ENCODE data around the gene ECSCR. TPM values are rescaled to one million over a fixed set of nuclear protein-coding genes. Genes with fewer than 3 reads are reported as not detected.

The ECSCR gene
- total and polyA plus RNA-seq, 5 donors from 2014 or later = 0.23 to 1.6 (median 0.78) TPM; not detected in 1

DNA sequence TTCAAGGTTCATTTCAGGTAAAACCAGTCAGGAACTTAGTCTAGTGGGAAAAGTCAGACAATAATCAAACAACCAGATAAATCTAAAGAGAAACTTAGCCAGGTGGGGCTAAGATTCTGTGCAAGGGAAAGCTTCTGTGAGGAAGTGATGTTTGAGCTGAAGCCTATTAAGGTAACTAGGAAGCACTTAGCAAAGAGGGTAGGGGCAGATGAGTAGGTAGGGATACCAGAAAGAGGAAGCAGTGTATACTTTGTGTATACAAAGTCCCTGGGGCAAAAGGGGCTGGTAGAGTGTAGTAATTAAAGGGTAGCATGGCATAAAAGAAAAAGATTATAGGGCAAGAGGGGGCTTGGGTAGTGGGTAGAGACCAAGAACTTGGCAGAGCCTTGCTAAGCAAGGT is 55.0 kb downstream of the ECSCR start:
- H3K4me1 Mint-ChIP-seq = peaks cover 16 to 31% (median 25%) of the 10 kb centered on the region in 4 donors
- no peak overlapping the region for H3K4me3 ChIP-seq (ENCODE audit: low read depth, low read length)
- peaks cover 17% of the 10 kb centered on the region for H3K4me1 ChIP-seq (ENCODE audit: control insufficient read depth, insufficient read depth, low read length, poor library complexity, severe bottlenecking)
- peak overlapping the region in 1 of 4 donors; percentile 43 for H3K4me3 Mint-ChIP-seq
- DNase-seq = no peak
- no peak for ATAC-seq (ENCODE audit: low read depth in 2 of 2)
- peak overlapping the region in 1 of 3 donors; percentile 64 for H3K27ac Mint-ChIP-seq
- no peaks in the 10 kb centered on the region for H3K9me3 Mint-ChIP-seq
- H3K27me3 Mint-ChIP-seq = no peaks in the 10 kb centered on the region
- H3K27me3 ChIP-seq (ENCODE audit: control insufficient read depth, insufficient read depth, low read length) = no peaks in the 10 kb centered on the region
- no peaks in the 10 kb centered on the region for H3K36me3 ChIP-seq (ENCODE audit: control insufficient read depth, insufficient read depth, low read length)
- no peaks in the 10 kb centered on the region for H3K9me3 ChIP-seq (ENCODE audit: control insufficient read depth in 2 of 2, low read length in 2 of 2)
- H3K36me3 Mint-ChIP-seq = peaks cover 5% of the 10 kb centered on the region
- no peak overlapping the region for H3K27ac ChIP-seq (ENCODE audit: insufficient read depth, low read length, poor library complexity, severe bottlenecking)

DNA sequence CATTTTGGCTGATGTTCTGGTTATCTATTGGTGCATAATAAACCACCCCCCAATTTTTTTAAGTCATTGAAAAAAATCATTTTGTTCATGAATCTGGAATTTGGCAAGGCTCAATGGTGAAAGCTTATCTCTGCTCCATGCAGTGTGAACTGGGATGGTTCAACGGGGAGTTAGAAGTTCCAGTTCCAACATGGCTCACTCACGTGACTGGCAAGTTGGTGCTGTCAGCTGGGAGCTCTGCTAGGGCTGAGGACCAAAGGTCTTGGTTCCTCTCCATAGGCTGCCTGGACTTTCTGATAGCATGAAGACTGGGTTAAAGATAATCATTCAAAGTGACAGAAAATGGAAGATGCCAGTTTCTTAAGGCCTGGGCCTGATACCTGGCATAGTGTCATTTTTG is 55.6 kb downstream of the ECSCR start:
- H3K9me3 Mint-ChIP-seq = no peaks in the 10 kb centered on the region
- DNase-seq (no peak), ATAC-seq (ENCODE audit: low read depth in 2 of 2) (no peak)
- H3K27ac Mint-ChIP-seq = peak overlapping the region in 1 of 3 donors; percentile 0
- Histone ChIP-seq H3K4me1 (ENCODE audit: control insufficient read depth, insufficient read depth, low read length, poor library complexity, severe bottlenecking) (peaks cover 17% of the 10 kb centered on the region), H3K27me3 (ENCODE audit: control insufficient read depth, insufficient read depth, low read length) (no peaks in the 10 kb centered on the region), H3K36me3 (ENCODE audit: control insufficient read depth, insufficient read depth, low read length) (no peaks in the 10 kb centered on the region), H3K27ac (ENCODE audit: insufficient read depth, low read length, poor library complexity, severe bottlenecking) (no peak overlapping the region), H3K4me3 (ENCODE audit: low read depth, low read length) (no peak overlapping the region), H3K9me3 (ENCODE audit: control insufficient read depth in 2 of 2, low read length in 2 of 2) (no peaks in the 10 kb centered on the region)
- peaks cover 16 to 34% (median 25%) of the 10 kb centered on the region in 4 donors for H3K4me1 Mint-ChIP-seq
- no peak overlapping the region for H3K4me3 Mint-ChIP-seq
- no peaks in the 10 kb centered on the region for H3K27me3 Mint-ChIP-seq
- H3K36me3 Mint-ChIP-seq = peaks cover 5% of the 10 kb centered on the region

DNA sequence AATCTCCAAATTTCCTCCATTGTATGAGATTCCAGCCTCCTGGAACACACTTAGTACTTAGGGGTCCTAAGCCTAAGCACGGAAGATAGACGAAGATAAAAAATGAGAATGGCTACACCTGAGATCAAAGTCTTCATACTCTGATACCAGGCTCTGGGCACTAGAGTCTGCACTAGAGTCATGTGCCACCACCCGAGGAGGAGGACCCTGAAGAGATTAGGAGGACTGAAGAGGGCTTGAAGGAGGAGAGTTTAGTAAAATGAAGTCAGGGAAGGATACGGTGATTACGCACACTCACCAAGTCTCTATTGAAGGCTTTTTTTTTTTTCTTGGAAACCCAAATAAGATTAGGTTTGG is 58.1 kb downstream of the ECSCR start:
- no peaks in the 10 kb centered on the region for H3K36me3 ChIP-seq (ENCODE audit: control insufficient read depth, insufficient read depth, low read length)
- peaks cover 17% of the 10 kb centered on the region for H3K4me1 ChIP-seq (ENCODE audit: control insufficient read depth, insufficient read depth, low read length, poor library complexity, severe bottlenecking)
- H3K4me3 Mint-ChIP-seq = peak overlapping the region; percentile 90 to 99 (median 95)
- H3K27me3 Mint-ChIP-seq = no peaks in the 10 kb centered on the region
- ATAC-seq (ENCODE audit: low read depth in 2 of 2) (no peak), DNase-seq (no peak)
- H3K27me3 ChIP-seq (ENCODE audit: control insufficient read depth, insufficient read depth, low read length) = no peaks in the 10 kb centered on the region
- H3K4me1 Mint-ChIP-seq = peaks cover 16 to 34% (median 25%) of the 10 kb centered on the region in 4 donors
- peak overlapping the region; percentile 73 for H3K4me3 ChIP-seq (ENCODE audit: low read depth, low read length)
- peaks cover under 1% of the 10 kb centered on the region for H3K36me3 Mint-ChIP-seq
- H3K9me3 Mint-ChIP-seq = no peaks in the 10 kb centered on the region
- peak overlapping the region; percentile 94 for H3K27ac ChIP-seq (ENCODE audit: insufficient read depth, low read length, poor library complexity, severe bottlenecking)
- peak overlapping the region; percentile 99 to 100 (median 99) for H3K27ac Mint-ChIP-seq
- H3K9me3 ChIP-seq (ENCODE audit: control insufficient read depth in 2 of 2, low read length in 2 of 2) = no peaks in the 10 kb centered on the region

DNA sequence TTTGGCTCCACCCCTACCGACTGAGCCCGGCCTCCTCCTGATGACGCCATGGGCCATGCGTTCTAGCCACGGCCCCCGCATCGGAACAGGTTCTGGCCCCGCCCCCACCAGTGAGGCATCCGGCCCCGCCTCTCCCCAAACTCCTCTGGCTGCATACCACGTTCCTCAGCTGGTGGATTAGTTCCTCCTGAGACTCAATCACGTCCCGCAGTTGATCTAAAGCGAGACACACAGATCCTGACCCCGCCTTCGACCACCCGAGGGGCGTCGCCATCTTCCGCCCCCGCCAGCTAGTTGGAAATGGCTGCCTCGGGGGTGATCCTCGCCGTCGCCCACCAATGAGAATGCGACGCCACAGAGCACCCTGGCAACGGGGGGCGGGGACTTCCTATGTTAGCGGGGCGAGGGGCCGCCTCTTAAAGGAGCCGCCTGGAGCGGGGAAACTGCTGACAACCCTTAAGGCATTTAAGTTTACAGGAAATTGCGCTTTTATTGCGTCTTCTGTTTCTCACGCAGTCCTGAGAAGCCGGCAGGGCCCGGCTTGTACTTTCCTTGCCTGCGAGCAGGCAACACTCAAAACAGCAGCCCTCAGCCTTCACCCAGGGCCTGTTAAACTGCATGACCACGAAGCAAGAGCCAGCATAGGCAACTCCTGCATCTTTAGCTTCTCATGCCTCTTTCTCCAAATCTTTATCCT is 58.6 kb downstream of the ECSCR start, which contains the start of gene SPATA24:
Gene SPATA24 (minus strand): TSS at position 303 of the 697 bp plus-strand sequence. CDS start 29 bp downstream, at position 274.
- Mint-ChIP-seq H3K27me3 (no peaks in the 10 kb centered on the region), H3K4me3 (peak within 1 kb of the TSS; percentile 90 to 99 (median 95)), H3K27ac (peak within 1 kb of the TSS; percentile 99 to 100 (median 99)), H3K4me1 (peaks cover 16 to 34% (median 26%) of the 10 kb centered on the region in 4 donors), H3K36me3 (no peaks in the 10 kb centered on the region), H3K9me3 (no peaks in the 10 kb centered on the region)
- Histone ChIP-seq H3K27ac (ENCODE audit: insufficient read depth, low read length, poor library complexity, severe bottlenecking) (peak within 1 kb of the TSS; percentile 94), H3K9me3 (ENCODE audit: control insufficient read depth in 2 of 2, low read length in 2 of 2) (no peaks in the 10 kb centered on the region), H3K36me3 (ENCODE audit: control insufficient read depth, insufficient read depth, low read length) (no peaks in the 10 kb centered on the region), H3K4me1 (ENCODE audit: control insufficient read depth, insufficient read depth, low read length, poor library complexity, severe bottlenecking) (peaks cover 17% of the 10 kb centered on the region), H3K27me3 (ENCODE audit: control insufficient read depth, insufficient read depth, low read length) (no peaks in the 10 kb centered on the region), H3K4me3 (ENCODE audit: low read depth, low read length) (peak within 1 kb of the TSS; percentile 81)
- ATAC-seq (ENCODE audit: low read depth in 2 of 2) (peak; percentile 92 to 93), DNase-seq (peak; percentile 96 to 100 (median 98))

DNA sequence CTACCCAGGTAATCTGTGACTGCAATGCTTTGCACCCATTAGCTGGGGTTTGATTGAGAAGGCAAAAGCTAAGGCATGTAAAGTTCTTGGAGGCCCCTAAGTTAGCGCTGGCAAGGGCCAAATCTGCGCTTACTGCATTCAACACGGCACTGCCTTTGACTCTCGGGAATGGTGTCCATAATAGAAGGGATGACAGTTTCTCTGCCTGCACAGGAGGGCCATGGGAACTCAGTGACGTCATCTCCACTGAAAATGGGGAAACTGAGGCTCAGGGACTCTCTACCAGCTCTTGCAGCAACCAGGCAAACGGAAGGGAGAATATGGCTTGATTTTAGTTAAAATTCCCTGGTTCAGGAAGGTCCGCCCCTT is 59.1 kb downstream of the ECSCR start:
- ATAC-seq (ENCODE audit: low read depth in 2 of 2) (no peak), DNase-seq (no peak)
- Histone ChIP-seq H3K4me3 (ENCODE audit: low read depth, low read length) (peak overlapping the region; percentile 81), H3K27me3 (ENCODE audit: control insufficient read depth, insufficient read depth, low read length) (no peaks in the 10 kb centered on the region), H3K36me3 (ENCODE audit: control insufficient read depth, insufficient read depth, low read length) (no peaks in the 10 kb centered on the region), H3K9me3 (ENCODE audit: control insufficient read depth in 2 of 2, low read length in 2 of 2) (no peaks in the 10 kb centered on the region), H3K4me1 (ENCODE audit: control insufficient read depth, insufficient read depth, low read length, poor library complexity, severe bottlenecking) (peaks cover 17% of the 10 kb centered on the region), H3K27ac (ENCODE audit: insufficient read depth, low read length, poor library complexity, severe bottlenecking) (peak overlapping the region; percentile 94)
- H3K9me3 Mint-ChIP-seq = no peaks in the 10 kb centered on the region
- H3K4me1 Mint-ChIP-seq = peaks cover 16 to 34% (median 26%) of the 10 kb centered on the region in 4 donors
- H3K27me3 Mint-ChIP-seq = no peaks in the 10 kb centered on the region
- peak overlapping the region; percentile 90 to 99 (median 95) for H3K4me3 Mint-ChIP-seq
- H3K36me3 Mint-ChIP-seq = no peaks in the 10 kb centered on the region
- peak overlapping the region; percentile 99 to 100 (median 99) for H3K27ac Mint-ChIP-seq

DNA sequence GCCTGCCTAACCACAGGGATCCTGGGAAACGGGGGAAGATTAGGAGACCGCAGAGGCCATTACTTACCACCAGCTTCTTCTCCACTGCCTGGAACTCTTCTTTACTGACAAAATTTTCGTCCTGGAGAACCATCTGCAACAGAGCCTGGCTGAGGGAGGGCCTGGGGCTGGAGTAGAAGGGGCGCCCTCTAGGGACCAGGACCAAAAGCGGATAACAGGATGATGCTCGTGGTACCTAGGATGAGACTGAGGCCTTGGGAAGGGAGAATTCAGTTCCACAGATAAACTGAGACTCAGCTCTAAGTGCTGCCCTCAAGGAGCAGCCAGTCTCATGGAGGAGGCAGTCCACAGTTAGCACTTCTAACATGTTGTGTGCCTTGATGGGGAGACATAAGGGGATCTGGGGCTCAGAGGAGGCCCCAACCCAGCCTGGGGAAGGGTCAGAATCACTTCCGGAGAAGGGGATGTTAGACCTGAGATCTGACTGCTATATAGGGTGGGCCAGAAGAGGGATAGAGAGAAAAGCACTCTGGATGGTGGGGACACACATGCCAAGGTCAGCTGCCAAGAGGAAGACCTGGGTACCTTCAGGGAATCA is 59.9 kb downstream of the ECSCR start:
- H3K4me1 ChIP-seq (ENCODE audit: control insufficient read depth, insufficient read depth, low read length, poor library complexity, severe bottlenecking) = peaks cover 17% of the 10 kb centered on the region
- no peaks in the 10 kb centered on the region for H3K9me3 ChIP-seq (ENCODE audit: control insufficient read depth in 2 of 2, low read length in 2 of 2)
- peak overlapping the region; percentile 99 to 100 (median 99) for H3K27ac Mint-ChIP-seq
- H3K27me3 Mint-ChIP-seq = no peaks in the 10 kb centered on the region
- peak overlapping the region; percentile 81 for H3K4me3 ChIP-seq (ENCODE audit: low read depth, low read length)
- H3K36me3 ChIP-seq (ENCODE audit: control insufficient read depth, insufficient read depth, low read length) = no peaks in the 10 kb centered on the region
- peak overlapping the region; percentile 94 for H3K27ac ChIP-seq (ENCODE audit: insufficient read depth, low read length, poor library complexity, severe bottlenecking)
- no peaks in the 10 kb centered on the region for H3K36me3 Mint-ChIP-seq
- peak overlapping the region; percentile 58 to 99 (median 92) for H3K4me3 Mint-ChIP-seq
- ATAC-seq (ENCODE audit: low read depth in 2 of 2) = no peak
- H3K9me3 Mint-ChIP-seq = no peaks in the 10 kb centered on the region
- no peak for DNase-seq
- H3K27me3 ChIP-seq (ENCODE audit: control insufficient read depth, insufficient read depth, low read length) = no peaks in the 10 kb centered on the region
- peaks cover 12 to 32% (median 24%) of the 10 kb centered on the region in 4 donors for H3K4me1 Mint-ChIP-seq

DNA sequence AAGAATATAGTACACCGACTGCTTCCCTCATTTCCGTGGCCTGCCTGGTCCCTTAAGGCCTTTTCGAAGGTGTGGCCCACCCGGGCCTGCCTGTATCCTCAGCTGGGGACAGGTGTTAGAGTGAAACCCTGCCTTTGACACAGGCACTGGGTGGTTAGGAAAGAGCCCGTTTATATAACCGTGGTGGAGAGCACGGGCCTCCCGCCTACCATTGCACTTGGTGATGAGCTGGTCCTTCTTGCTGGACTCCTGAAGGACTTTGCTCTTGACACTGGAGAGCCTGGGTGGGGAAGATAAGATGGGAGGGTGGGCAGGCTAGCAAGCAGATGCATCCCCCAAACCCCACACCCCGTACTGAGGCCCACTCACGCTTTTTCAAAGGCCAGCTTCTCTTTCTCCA is 61.0 kb downstream of the ECSCR start:
- H3K9me3 ChIP-seq (ENCODE audit: control insufficient read depth in 2 of 2, low read length in 2 of 2) = no peaks in the 10 kb centered on the region
- no peak for DNase-seq
- no peaks in the 10 kb centered on the region for H3K9me3 Mint-ChIP-seq
- ATAC-seq (ENCODE audit: low read depth in 2 of 2) = no peak
- H3K27ac Mint-ChIP-seq = no peak overlapping the region
- H3K4me1 Mint-ChIP-seq = peaks cover 8 to 30% (median 24%) of the 10 kb centered on the region in 4 donors
- H3K36me3 Mint-ChIP-seq = no peaks in the 10 kb centered on the region
- H3K4me3 Mint-ChIP-seq = peak overlapping the region in 1 of 4 donors; percentile 55
- no peaks in the 10 kb centered on the region for H3K27me3 ChIP-seq (ENCODE audit: control insufficient read depth, insufficient read depth, low read length)
- H3K4me1 ChIP-seq (ENCODE audit: control insufficient read depth, insufficient read depth, low read length, poor library complexity, severe bottlenecking) = peaks cover 17% of the 10 kb centered on the region
- no peak overlapping the region for H3K27ac ChIP-seq (ENCODE audit: insufficient read depth, low read length, poor library complexity, severe bottlenecking)
- H3K27me3 Mint-ChIP-seq = peaks cover 4% of the 10 kb centered on the region
- H3K36me3 ChIP-seq (ENCODE audit: control insufficient read depth, insufficient read depth, low read length) = no peaks in the 10 kb centered on the region
- H3K4me3 ChIP-seq (ENCODE audit: low read depth, low read length) = no peak overlapping the region

Data from CD4-positive, CD25-positive, alpha-beta regulatory T cell (primary cell).